ENCODE measurements around the gene SOWAHC. TPM values are rescaled to one million over a fixed set of nuclear protein-coding genes. Genes with fewer than 3 reads are reported as not detected.
"Not testable (repeated sequence)": the region's sequence is repeated elsewhere in the genome, so short reads cannot be mapped to it uniquely, and the experiment has no call there.

SOWAHC gene
- total RNA-seq, 1 experiment from 2014 or later = 18.9 TPM

DNA sequence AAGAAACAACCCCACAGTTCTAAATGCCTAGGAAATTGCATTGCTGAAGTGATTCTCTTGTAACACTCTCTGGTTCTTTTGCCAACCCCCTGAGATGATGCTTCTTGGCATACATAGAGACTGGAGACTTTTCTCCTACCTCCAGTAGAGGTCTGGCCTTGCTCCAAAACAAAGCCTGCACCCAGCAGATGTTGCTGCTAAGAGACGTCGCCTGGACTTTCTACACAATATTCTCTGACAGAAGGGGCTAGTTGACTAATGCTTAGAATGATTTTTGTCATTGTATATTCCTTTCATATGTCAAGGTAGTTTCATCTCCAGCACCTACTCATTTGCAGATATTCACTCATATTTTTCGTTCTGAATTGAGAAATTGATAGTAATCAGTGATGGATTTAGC is 24.6 kb downstream of the SOWAHC start:
- intact Hi-C loops (cut with micrococcal nuclease; ENCODE audit: unreplicated experiment) = no loop called here
- CTCF ChIA-PET = no interaction called here
- no peaks in the 10 kb centered on the region for H3K36me3 Mint-ChIP-seq (ENCODE audit: insufficient read depth, unreplicated experiment)
- no peaks in the 10 kb centered on the region for H3K9me3 Mint-ChIP-seq (ENCODE audit: low read depth, unreplicated experiment)
- peaks cover 9% of the 10 kb centered on the region for H3K4me1 Mint-ChIP-seq (ENCODE audit: low read depth, unreplicated experiment)
- no peak for DNase-seq
- BruUV-seq (replicated peaks) = no TSS peak
- no peak overlapping the region for H3K27ac Mint-ChIP-seq (ENCODE audit: unreplicated experiment)
- no peaks in the 10 kb centered on the region for H3K27me3 Mint-ChIP-seq (ENCODE audit: unreplicated experiment)
- no peak overlapping the region for H3K4me3 Mint-ChIP-seq (ENCODE audit: low read depth, unreplicated experiment)
- TF ChIP-seq, protein P1, sequence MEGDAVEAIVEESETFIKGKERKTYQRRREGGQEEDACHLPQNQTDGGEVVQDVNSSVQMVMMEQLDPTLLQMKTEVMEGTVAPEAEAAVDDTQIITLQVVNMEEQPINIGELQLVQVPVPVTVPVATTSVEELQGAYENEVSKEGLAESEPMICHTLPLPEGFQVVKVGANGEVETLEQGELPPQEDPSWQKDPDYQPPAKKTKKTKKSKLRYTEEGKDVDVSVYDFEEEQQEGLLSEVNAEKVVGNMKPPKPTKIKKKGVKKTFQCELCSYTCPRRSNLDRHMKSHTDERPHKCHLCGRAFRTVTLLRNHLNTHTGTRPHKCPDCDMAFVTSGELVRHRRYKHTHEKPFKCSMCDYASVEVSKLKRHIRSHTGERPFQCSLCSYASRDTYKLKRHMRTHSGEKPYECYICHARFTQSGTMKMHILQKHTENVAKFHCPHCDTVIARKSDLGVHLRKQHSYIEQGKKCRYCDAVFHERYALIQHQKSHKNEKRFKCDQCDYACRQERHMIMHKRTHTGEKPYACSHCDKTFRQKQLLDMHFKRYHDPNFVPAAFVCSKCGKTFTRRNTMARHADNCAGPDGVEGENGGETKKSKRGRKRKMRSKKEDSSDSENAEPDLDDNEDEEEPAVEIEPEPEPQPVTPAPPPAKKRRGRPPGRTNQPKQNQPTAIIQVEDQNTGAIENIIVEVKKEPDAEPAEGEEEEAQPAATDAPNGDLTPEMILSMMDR (IDR thresholded peaks at IDR 0.05; ENCODE audit: unreplicated experiment) = no peak

GRCh38 chr2:109640000-109640399 is 25.8 kb downstream of the SOWAHC start:
- H3K36me3 Mint-ChIP-seq (ENCODE audit: insufficient read depth, unreplicated experiment); H3K27ac Mint-ChIP-seq (ENCODE audit: unreplicated experiment); H3K9me3 Mint-ChIP-seq (ENCODE audit: low read depth, unreplicated experiment); CTCF ChIA-PET; BruUV-seq (replicated peaks); intact Hi-C loops (cut with micrococcal nuclease; ENCODE audit: unreplicated experiment); H3K4me3 Mint-ChIP-seq (ENCODE audit: low read depth, unreplicated experiment); H3K27me3 Mint-ChIP-seq (ENCODE audit: unreplicated experiment); DNase-seq: not testable (repeated sequence)
- peaks cover 17% of the 10 kb centered on the region for H3K4me1 Mint-ChIP-seq (ENCODE audit: low read depth, unreplicated experiment)

DNA sequence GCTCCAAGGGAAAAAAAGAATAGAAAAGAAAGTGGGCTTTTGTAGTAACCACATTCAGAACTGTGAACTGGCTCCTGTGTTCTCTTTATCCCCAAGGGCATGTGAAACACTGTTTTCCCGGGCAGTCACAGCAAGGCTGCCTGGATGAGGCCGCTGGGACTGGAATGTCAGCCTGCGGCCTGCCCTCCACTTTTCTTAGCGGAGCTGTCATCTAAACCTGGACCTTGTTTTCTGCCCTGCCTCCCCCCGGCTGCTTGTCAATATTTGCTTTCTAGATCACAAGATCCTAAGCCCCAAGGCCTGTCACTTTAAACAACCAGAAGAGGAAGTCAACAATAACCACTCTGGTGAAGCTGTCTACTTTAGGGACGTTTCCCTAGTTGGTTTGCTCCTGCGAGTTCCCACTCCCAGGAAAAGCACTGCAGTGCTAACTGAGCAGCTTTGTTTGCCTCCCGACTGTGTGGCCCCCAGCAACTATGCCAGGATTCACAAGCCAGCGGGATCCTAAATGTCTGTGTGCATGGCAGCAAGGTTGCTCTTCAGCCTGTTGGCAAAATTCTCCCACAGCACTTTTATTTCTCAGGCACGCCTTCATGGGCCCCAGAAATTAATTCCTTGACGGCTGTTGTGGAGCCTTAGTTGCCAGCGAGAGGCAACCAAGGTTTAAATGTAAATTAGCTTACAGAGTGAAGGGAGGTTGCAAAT is 30.6 kb downstream of the SOWAHC start:
- DNase-seq = peak; percentile 24
- intact Hi-C loops (cut with micrococcal nuclease; ENCODE audit: unreplicated experiment) = no loop called here
- H3K4me3 Mint-ChIP-seq (ENCODE audit: low read depth, unreplicated experiment) = no peak overlapping the region
- CTCF ChIA-PET = interaction anchor here (1.2 to 1.4 kb wide), 2 partner anchors 46 to 49 kb away, joined by 3 read pairs; no protein-coding TSS in a partner anchor
- TF ChIP-seq, protein P1 (IDR thresholded peaks at IDR 0.05; ENCODE audit: unreplicated experiment) = no peak
- H3K27ac Mint-ChIP-seq (ENCODE audit: unreplicated experiment) = no peak overlapping the region
- H3K36me3 Mint-ChIP-seq (ENCODE audit: insufficient read depth, unreplicated experiment) = no peaks in the 10 kb centered on the region
- no peaks in the 10 kb centered on the region for H3K27me3 Mint-ChIP-seq (ENCODE audit: unreplicated experiment)
- no TSS peak for BruUV-seq (replicated peaks)
- peaks cover 9% of the 10 kb centered on the region for H3K4me1 Mint-ChIP-seq (ENCODE audit: low read depth, unreplicated experiment)
- no peaks in the 10 kb centered on the region for H3K9me3 Mint-ChIP-seq (ENCODE audit: low read depth, unreplicated experiment)

- no peaks in the 10 kb centered on the region for H3K9me3 Mint-ChIP-seq (ENCODE audit: low read depth, unreplicated experiment)
- no peak overlapping the region for H3K27ac Mint-ChIP-seq (ENCODE audit: unreplicated experiment)
- intact Hi-C loops (cut with micrococcal nuclease; ENCODE audit: unreplicated experiment) = no loop called here
- H3K4me3 Mint-ChIP-seq (ENCODE audit: low read depth, unreplicated experiment) = no peak overlapping the region
- H3K27me3 Mint-ChIP-seq (ENCODE audit: unreplicated experiment) = no peaks in the 10 kb centered on the region
- H3K4me1 Mint-ChIP-seq (ENCODE audit: low read depth, unreplicated experiment) = peaks cover 9% of the 10 kb centered on the region
- DNase-seq = no peak
- TF ChIP-seq, protein P1 (IDR thresholded peaks at IDR 0.05; ENCODE audit: unreplicated experiment) = no peak
- CTCF ChIA-PET = interaction anchor here (0.7 to 1.4 kb wide), 2 partner anchors 48 to 49 kb away, joined by 3 to 4 read pairs; no protein-coding TSS in a partner anchor
- no TSS peak for BruUV-seq (replicated peaks)
- no peaks in the 10 kb centered on the region for H3K36me3 Mint-ChIP-seq (ENCODE audit: insufficient read depth, unreplicated experiment)
These were observed 31.4 kb downstream of the SOWAHC start for GRCh38 chr2:109645412-109646184.
